HG02623 (cell line): ENCODE data around the gene EPHB6.

Experiments
- ATAC-seq: cut with Tn5 transposase; IDR thresholded peaks from one replicate; pipeline ENCODE4 v1.9.1; 2021; ENCODE audit warnings: moderate library complexity; ENCODE audit not compliant: unreplicated experiment

The EPHB6 gene

DNA sequence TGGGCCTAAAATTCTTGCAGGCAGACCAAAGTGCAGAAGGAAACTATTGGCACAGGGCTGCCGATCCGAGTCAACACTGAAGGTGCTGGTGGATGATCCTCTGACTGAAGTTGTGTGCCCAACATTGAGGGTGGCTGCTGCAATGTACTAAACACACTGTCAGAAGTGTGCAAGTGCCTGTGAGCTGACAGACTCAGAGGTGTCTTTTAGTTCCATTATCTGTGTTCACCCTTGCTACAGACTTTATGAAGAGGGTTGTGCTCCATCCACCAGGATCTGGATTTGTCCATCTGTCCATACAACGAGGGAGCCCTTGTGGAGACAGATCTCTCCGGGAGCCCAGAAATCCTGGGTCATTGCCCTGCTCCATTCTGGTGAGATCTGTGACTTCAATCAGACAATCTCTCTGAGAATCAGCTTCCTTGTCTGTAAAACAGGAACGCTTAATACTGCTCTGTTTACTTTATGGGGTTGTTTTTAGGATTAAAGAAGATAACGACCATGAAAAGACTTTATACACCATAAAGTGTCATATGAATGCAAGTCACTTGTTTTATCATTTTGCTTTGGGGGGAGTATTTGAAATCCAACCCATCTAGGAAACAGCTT lies 40.2 kb downstream of the EPHB6 start:
- ATAC-seq = no peak

DNA sequence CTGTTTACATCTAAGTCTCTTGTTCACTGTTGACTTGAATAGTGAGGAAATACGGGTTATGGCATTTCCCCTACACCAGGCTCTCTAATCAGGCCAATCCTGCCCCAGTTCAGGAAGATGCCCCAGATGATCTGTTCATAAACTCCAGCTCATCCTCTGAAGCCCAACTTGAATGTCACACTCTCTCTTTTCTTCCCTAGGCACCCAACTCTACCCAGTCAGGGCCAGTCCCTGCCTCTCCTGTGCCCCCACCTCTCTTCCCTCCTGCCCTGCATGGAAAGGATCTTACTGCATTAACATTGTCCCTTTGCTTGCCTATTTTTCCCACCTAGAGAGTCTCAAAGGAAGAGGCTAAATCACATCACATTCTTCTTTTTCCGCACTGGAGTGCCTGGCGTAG lies 41.3 kb downstream of the EPHB6 start:
- no peak for ATAC-seq

DNA sequence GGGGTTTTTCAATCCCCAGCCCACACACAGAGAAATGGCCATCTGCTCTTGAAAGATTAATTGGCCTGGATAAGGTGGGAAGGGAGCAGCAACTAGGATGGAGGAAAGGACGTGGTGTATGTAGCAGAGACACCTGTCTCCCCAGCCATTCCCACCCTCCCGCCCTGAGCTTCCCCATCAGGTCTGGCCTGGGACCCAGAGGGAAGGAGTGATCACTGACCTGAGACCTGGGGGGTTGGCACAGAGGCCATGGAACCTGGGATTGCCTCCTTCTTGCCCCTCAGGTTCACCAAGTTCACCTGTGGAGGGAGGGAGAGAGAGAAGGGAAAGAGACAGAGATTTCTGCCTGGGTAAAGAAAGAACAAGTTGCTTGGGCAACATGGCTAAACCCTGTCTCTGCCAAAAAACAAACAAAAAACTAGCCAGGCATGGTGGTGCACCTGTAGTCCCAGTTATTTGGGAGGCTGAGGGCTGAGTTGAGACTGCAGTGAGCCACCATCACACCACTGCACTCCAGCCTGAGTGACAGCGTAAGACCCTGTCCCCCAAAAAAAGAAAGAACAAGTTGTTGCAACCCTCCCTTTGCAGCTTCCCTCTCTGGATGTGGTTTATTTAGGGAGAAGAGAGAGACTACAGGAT lies 42.0 kb downstream of the EPHB6 start:
- ATAC-seq = no peak

DNA sequence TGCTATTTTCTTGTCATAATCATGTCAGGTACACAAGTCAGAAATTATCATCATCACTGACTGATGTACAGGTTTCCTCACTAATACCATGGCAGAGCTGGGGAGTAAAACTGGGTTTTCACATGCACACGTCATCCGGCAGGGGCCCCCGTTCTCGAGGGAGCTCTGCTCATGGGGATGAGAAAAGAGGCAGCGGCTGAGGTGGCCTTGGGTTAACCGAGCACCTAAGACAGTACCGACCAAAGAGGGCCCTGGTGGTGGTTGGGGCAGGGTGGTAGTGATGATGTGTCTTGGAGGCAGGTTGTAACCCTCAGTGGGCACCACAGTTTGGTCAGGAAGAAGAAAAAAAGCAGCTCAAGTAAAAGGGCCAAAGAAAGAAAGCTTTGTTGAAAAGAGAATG lies 42.8 kb downstream of the EPHB6 start:
- ATAC-seq = no peak

DNA sequence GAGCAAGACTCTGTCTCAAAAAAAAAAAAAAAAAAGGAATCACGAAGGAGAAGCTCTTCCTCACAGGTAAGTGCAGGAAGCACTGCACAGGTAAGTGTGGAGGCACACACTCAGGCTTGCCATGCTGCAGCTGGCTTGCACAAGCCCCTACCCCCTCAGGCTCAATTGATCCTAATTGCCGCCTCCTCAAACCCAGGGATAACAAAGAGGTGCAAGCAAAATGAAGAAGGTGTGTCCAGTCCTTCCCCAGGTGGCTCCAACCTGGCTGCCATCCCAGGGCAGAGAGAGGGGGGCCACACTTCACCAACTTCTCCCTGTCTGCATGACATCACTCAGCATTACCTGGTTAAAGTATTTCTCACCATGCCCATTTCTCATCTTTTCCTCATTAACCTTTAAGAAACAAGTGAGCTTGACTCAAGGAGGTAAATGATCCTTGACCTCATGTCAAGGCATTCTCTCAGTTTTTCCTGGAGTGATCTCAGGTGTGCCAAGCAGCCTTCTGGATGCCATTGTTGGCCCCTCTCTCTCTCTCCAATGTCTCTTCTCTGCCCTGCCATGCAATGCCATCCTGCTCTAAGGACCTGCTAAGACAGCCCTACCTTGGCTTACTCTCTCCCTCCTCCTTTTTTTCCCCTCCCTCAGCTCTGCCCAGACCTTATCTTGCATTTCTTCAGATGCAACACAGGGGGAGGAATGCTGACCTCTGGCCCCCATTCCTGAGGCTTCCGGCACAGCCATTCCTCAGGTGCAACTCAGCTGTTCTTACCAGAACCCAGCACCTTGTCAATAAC lies 43.7 kb downstream of the EPHB6 start:
- no peak for ATAC-seq

DNA sequence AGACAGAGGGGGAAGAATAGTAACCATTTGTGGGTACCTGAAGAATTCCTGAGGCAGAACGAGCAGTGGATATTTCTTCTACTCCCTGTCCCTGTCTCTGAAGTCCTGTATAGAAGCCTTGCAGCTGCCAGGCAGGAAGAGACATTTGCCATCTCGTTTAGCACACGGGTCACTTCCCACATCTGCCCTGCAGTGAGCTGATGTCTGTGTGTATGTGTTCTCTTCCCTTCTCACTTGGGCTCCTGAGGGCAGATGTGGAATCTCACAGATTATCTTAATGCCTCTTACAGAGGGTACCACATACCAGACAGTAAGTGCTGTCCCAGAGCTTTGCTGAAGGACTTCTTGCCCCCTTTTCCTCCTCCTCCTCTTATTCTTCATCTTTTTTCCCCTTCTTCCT lies 44.8 kb downstream of the EPHB6 start:
- ATAC-seq = no peak

DNA sequence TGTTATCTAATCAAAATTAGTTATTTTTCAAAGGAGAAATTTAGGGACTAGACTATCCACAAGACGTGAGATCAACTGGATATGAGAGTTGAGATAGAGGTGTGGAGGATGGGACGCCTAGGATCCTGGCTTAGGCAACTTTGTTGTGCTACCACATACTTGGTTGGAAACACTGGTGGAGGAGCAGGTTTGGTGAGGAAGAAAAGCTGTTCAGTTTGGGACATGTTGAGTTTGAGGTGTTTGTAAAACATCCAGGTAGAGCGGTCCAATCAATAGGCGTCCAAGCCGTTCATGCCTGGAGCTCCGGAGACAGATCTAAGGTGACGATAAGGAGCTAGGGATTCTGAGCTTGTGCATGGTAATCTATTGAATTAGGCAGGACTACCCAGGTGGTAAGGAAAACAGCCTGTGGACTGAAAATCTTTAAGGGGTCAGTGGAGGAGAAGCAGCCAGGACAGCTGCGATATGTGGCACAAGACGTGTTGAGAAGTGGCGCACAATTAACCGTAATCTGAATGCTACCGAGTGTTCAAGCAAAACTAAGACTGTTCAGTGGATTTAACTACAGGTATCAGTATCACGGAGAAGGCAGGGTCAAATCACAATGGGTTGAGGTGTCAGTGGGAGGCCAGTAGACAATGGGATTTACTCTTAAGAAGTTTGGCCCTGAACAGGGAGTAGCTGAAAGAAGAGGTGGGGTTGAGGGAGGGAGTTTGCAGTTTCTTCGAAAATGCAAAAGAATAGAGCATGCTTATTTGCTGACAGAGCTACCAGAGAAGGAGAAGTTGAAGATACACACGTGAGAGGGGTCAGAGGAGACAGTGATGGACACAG lies 46.8 kb downstream of the EPHB6 start:
- no peak for ATAC-seq

DNA sequence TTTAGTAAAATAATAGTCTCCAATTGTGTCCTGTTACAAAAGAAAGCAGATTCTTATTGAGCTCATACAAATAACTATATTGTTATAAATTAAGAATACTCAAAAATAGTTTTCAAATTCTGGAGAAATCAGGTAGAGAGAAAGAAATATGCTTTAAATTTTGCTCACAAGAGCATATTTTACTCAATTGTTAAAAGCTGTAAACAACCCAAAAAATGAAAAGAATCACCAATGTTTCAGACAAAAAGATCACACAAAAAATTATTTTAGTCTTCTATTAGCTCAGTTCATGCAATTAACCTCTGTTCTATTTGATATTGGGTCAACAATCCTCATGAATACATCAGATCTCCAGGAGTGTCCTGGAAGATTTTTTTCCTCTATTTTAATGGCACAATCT lies 49.3 kb downstream of the EPHB6 start:
- no peak for ATAC-seq

DNA sequence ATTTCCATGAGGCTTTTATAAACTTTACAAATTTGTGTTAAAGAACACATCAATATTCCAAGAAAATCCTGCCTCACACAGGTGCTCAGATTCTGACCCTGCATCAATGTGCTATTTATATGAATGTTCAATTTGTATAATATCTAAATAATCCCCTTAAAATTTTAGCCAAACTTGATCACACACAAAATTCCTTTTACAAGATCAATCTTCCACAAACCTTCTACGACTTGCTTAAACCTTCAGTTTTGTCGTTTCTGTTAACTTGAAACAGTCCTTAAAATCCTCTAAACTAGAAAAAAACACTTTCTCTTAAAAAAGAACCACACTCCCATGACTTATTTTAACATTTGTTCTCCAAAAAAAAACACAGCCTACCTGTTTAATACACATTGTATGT lies 50.9 kb downstream of the EPHB6 start:
- ATAC-seq = no peak

DNA sequence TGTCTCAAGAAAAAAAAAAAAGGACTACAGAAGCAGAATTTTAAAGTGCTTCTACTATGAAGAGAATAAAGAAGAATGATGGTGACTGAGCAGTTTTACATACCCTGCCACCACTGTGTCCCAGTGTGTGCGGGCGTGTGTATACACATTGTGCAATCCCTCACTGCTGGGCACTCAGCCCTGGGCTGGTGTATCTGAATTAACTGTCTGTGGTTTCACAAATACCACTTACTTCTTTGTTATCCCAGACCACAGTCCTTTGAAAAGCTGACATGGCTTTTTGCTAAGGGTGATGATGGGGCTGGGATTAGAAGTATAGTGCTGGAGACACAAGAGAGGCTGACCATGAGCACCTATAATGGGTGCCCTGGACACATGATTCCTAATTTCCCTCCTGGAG lies 51.8 kb downstream of the EPHB6 start:
- no peak for ATAC-seq

DNA sequence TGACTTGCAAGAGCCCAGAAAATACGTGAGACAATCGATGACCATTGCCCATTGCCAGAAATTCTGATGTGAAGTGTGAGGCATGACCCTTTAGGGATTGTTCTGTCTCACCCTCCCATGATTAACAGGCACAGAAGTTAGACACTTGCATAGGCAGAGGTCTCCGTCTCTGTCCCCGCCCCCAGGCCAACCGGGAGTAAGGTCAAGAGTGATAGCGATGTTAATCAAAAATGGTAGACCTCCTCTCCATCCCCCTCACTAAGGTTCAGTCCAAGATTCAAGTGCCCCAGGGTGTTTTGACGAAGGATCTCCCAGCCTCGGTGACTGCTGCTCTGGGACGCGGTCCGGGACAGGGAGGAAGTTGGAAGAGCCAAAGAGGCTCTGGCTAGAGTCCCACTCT lies 53.4 kb downstream of the EPHB6 start:
- ATAC-seq = no peak

DNA sequence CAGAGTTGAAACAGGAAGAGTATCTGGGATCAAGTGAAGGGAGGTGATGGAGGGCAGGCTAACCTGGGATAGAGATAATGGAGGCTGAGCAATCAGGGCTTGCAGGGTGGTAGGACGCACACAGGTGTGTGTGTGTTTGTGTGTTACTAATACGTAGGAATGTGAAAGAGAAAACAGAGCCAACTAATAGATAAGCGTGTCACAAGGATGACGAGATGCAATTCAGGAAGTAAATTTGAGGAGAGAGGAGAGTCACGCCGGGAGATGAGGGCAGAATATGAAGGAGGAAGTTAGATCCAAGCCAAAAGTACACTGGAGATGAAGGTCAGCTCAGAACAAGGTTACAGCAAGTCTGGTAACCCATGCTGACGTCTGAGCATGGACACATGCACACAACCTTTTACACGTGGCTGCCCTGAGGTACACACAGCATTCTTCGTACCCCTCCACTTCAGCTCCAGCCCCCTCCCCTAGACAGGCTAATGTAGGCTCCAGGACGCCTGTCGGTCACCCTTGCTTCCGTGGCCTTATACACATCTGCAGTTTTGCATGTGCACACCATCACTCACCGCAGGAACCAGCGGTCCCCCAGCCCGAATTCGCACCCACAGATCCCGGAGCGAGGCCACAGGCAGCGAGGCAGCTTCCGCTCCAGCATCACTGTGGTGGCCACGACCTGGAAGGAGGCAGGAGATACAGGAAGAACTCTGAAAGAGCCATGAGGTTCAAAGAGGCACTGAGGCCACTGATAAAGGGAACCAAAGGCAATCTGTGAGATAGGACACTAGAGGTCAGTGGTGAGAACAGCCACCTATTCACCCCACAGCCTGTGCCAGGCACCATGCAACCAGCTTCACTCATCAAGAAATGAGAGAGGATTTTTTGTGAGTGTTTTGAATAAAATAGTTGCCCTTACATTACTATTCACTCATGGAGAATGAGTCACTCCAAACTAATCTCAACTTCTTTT lies 54.3 kb downstream of the EPHB6 start:
- no peak for ATAC-seq

DNA sequence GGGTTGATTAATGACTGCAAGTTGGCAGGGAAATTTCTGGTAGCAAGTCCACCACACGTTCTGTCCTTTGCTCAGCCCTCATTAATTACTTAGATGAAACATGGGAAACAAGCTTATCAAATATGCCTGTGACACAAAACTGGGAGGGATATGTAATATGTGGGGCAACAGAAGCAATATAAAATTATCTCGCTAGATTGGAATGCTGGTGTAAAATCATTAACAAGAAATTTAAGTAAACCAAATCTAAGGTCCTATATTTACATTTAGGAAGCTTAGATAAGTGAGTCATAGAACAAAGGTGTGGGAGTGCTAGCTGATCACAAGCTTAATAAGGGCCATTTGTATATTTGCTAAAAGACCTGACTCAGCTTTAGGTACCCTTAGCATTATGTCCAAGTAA lies 55.2 kb downstream of the EPHB6 start:
- ATAC-seq = no peak

DNA sequence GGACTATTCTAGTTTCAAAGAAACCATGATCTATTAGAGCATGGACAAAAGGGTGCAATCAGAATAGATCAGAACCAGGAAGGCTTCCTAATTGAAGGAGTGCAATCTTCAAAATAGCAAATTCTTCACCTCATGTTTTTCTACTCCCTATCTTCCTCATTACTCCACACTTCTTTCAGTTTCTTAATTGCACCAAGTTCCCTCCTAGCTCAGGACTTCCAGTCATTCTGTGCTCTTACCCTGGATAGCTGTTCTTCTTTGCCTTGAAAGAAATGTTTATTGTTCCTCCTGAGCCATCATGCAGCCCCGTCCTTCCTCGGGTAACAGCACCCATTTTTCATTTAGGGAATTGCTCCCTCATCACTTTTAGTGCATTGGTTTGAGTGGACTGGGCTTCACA lies 55.6 kb downstream of the EPHB6 start:
- no peak for ATAC-seq

DNA sequence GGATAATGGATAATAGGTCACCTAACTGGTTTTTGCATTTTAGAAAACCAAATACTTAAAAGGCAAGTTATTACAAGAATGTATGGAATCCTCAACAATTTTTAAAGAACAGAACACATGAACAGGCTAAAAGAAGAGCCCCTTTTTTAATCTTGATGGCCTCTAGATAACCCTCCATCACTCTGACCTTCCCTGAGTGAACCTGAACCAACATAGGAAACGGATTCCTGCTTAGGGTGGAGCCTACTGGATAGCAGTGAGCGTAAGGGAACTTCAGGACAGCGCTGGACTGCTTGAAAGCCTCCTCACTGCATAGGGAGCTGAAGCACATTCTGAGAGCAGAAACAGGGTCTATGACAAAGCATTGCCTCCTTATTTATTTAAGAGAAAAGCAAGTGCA lies 58.2 kb downstream of the EPHB6 start:
- ATAC-seq = no peak

DNA sequence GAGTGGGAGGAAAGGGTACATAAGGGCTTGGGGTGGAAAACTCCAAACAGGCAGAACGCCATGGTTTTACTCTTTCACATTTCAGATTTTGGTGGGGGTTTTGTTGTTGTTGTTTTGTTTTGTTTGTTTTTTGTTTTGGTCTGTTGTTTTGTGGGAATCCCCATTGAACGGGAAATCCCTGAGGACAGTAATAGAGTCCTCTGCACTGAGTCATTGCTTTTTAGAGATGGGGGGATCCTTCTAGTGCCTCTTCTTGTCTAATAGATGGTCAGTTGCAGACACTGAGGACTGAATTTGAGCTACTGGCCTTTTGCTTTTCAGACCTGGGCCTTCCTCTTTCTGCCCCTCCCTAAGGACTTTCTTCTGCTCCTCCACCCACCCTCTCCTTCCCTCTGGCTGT lies 58.7 kb downstream of the EPHB6 start:
- no peak for ATAC-seq

DNA sequence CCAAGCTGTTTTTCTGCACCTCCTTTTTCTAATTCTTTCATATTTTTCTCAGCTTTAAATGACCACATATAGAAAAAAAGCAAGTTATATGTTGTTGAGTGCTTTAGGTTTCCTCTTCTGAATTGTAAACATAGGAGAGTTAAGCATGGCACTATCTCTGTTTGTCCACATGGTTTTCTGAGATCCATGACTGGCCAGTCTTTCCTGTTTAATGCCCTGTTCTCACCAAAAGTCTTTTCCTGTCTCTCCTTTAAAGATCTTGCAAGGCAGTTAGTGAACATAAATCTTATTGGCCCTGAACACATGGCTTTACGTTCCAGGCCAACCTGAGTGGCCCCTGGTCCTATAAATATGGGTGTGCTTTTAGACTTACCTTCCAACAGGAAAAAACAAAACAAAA lies 59.2 kb downstream of the EPHB6 start:
- no peak for ATAC-seq

DNA sequence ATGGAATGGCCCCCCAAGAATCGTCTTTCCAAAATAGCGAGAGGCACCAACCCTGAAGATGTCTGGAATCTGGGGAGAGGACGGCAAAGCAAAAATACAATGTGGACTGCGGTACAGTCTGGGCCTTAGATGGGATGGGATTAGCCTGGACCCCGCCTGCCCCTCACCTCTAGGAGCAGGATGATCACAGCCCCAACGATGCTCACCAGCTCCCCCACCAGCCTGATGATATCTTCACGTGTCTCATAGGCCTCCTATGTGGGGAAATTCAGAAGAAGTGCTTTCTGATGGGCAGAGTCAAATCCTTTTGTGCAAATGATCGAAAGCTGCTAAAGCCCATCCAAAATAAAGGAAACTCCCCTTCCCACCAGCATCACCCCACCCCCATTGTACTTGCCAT lies 60.4 kb downstream of the EPHB6 start:
- no peak for ATAC-seq

DNA sequence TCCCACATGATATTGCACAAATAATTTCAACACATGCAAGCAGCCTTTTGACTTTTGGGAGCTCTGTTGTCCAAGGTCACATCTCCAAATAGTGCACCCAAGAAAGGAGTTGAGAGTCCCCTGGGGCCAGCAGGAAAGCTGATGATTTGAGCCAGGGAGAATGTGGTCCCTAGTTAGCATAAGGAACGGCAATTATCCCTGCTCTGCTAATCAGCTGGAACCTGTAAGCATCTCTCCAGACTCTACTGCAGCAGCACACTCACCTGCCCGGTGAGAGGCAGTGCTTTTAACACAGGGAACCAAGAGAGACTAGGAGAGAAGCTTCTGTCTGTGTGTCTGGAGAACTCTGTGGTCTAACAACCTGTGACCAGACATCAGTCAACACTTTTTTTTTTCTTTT lies 61.6 kb downstream of the EPHB6 start:
- ATAC-seq = no peak

DNA sequence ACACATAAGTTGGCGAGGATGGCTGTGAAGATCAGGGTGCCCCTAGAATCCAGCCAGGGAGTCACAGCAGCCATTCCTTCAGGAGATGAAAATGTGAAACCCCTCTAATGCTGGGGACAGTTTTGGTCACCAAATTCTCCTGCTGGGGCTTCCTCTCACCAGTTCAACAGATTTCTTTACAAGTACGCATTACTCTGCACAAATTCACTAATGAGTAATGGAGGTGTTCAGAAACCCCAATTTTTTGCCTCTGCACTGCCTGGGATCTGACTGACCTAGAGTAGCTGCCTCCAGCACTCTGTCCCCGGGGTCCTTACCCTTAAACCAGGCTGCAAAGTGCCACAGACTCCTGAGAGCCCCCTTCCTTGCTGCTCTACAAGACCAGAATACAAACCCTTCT lies 62.6 kb downstream of the EPHB6 start:
- no peak for ATAC-seq
